Aorta (tissue), 5 donors: ENCODE measurements around the gene RGS19. TPM values are rescaled to one million over a fixed set of nuclear protein-coding genes. Genes with fewer than 3 reads are reported as not detected.
A peak's percentile ranks its signal among the peaks of the same experiment; 100 is the strongest.
"Not testable (repeated sequence)": the region's sequence is repeated elsewhere in the genome, so short reads cannot be mapped to it uniquely, and the experiment has no call there.

ENCODE experiments used
- ATAC-seq: fragments of 200-7000 bp; cut with Tn5 transposase; one replicate; pipeline ENCODE4 v1.9.1; 2022; ENCODE audit warnings: moderate library complexity; ENCODE audit not compliant: low FRiP score
- DNase-seq, 2 donors: peaks; one replicate each; pipeline ENCODE4 v3.0.0-alpha.2; 2020
- H3K27ac ChIP-seq, 2 donors: one replicate each; pipeline ENCODE4 v1.5.1; 2013; ENCODE audit warnings: low read length in 2 of 2, mild to moderate bottlenecking in 2 of 2, moderate library complexity in 2 of 2, control low read depth in 1 of 2, inconsistent platforms in 1 of 2, low read depth in 1 of 2
- H3K27me3 ChIP-seq, 2 donors: one replicate each; pipeline ENCODE4 v1.6.1; 2013; ENCODE audit warnings: control low read depth in 1 of 2, low read length in 1 of 2, mild to moderate bottlenecking in 1 of 2, moderate library complexity in 1 of 2; ENCODE audit not compliant: insufficient read depth in 2 of 2, control insufficient read depth in 1 of 2
- H3K36me3 ChIP-seq, 2 donors: one replicate each; pipeline ENCODE4 v1.6.1; 2013; ENCODE audit warnings: control low read depth in 1 of 2, low read length in 1 of 2, mild to moderate bottlenecking in 1 of 2; ENCODE audit not compliant: insufficient read depth in 2 of 2, control insufficient read depth in 1 of 2
- H3K4me1 ChIP-seq, 2 donors: one replicate each; pipeline ENCODE4 v1.6.1; 2013; ENCODE audit warnings: low read length in 2 of 2, control low read depth in 1 of 2, mild to moderate bottlenecking in 1 of 2, moderate library complexity in 1 of 2; ENCODE audit not compliant: insufficient read depth in 2 of 2, control insufficient read depth in 1 of 2
- H3K4me3 ChIP-seq, 2 donors: one replicate each; pipeline ENCODE4 v1.5.1; 2013; ENCODE audit warnings: low read length in 2 of 2, control low read depth in 1 of 2, mild to moderate bottlenecking in 1 of 2
- H3K9me3 ChIP-seq: one replicate; pipeline ENCODE4 v1.6.1; 2013; ENCODE audit warnings: mild to moderate bottlenecking, low read length; ENCODE audit not compliant: control insufficient read depth
- WGBS, 2 donors: extraction: QIAGEN DNeasy Blood & Tissue Kit; methylation state at CpG; one replicate each; pipeline ENCODE4 v1.1.7; 2013; 5-methylcytosine and 5-hydroxymethylcytosine counted together
- intact Hi-C, 2 donors: fragments of 100-400 bp; cut with DNase I; formaldehyde crosslinking; loops; one replicate each; pipeline versions ENCODE4 v1.14.2 to v1.15.0; 2022
- long read RNA-seq, 2 donors: library from polyadenylated mRNA; unstranded; transcript quantifications; one replicate each; pipeline ENCODE4 v2.0.0, GENCODE V29; 2020 to 2021
- polyA plus RNA-seq, 2 donors: library from polyadenylated mRNA; stranded (reverse); fragments of 200-250 nt; gene quantifications; one replicate each; pipeline ENCODE4 v1.2.3, GENCODE V29; 2013
- total RNA-seq, 2 donors: library from RNA; stranded (reverse); fragmentation: NEBNext Ultra II Directional; extraction: Animal tissue kit (Norgen Biotek cat#: 25700); gene quantifications; one replicate each; pipeline ENCODE4 v1.2.1, GENCODE V29; 2021
- donor health status: healthy with polysubstance abuse.
- donor health status: Bipolar disorder and iron deficiency.
- donor health status: DM: no; HTN: no; CAD: no.
- donor health status: DM: no; HTN: no; CAD: no.
- donor health status: DM: yes; HTN: yes; CAD: no.

Gene RGS19, protein sequence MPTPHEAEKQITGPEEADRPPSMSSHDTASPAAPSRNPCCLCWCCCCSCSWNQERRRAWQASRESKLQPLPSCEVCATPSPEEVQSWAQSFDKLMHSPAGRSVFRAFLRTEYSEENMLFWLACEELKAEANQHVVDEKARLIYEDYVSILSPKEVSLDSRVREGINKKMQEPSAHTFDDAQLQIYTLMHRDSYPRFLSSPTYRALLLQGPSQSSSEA
- total RNA-seq (10 to 100 TPM; 19.0 to 20.1 TPM), polyA plus RNA-seq (10 to 100 TPM; 10.8 to 23.8 TPM)
- long read RNA-seq, donor 1, transcript RGS19-201 (6 exons, 1,510 nt): minor isoform, 45 of 151 reads
- long read RNA-seq, donor 1, transcript RGS19-202 (6 exons, 1,593 nt): major isoform, 58 of 151 reads
- long read RNA-seq, donor 1, partial matches to known transcripts: 13 of 151 reads
- long read RNA-seq, donor 1, other reads (novel, unspliced or antisense): 35 of 151 reads
- long read RNA-seq, donor 2, transcript RGS19-201 (6 exons, 1,510 nt): major isoform, 5 of 20 reads
- long read RNA-seq, donor 2, partial matches to known transcripts: 3 of 20 reads
- long read RNA-seq, donor 2, other reads (novel, unspliced or antisense): 9 of 20 reads

DNA sequence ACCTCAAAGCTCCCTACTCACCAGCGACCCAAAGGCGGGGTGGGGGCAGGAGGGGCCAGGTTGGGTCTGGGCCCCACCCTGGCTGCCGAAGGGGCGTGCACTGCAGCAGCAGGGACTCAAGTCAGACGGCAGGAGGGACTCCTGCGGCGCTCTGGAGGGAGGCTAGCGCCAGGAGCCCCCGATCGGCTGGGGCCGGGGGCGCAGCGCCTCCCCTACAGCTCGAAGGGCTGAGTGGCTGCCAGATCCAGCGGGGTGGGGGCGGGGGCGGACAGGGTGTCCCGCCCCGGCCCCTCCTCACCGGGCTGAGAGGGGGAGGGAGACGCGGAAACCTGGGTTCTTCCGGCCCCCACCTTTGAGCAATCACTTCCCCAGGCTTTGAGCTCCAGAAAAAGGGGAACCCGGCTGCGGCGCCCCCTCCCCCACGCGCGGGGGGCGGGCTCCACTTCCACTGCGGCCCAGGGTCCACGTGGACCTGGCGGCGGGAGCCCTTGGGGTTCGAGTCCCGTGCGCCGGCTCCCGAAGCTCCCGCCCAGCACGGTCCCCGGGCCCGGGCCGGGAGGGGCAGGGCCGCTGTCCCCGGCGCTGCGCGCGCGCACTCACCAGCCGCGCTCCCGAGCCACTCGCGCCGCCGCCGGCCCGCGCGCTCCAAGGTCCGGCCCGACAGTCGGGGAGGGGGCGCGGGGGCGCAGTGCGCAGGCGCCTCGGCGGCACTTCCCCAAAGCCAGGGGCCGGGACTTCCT lies at the start of gene RGS19:
Gene RGS19 (minus strand): TSS at position 246 of the 740 bp plus-strand sequence. CDS start 2,632 bp downstream, outside the sequence.
- WGBS, 2 donors: 0 to 1% methylated on average over 38 to 73 of the region's 73 CpGs
- Histone ChIP-seq H3K27ac (no peak within 1 kb of the TSS), H3K27me3 (no peaks in the 10 kb centered on the region), H3K4me1 (no peaks in the 10 kb centered on the region), H3K9me3 (no peaks in the 10 kb centered on the region), H3K4me3 (peak within 1 kb of the TSS; percentile 46 to 66), H3K36me3 (no peaks in the 10 kb centered on the region)
- peak; percentile 67 for ATAC-seq
- DNase-seq: peak; percentile 90 to 92
- intact Hi-C loops: no loop called here

DNA sequence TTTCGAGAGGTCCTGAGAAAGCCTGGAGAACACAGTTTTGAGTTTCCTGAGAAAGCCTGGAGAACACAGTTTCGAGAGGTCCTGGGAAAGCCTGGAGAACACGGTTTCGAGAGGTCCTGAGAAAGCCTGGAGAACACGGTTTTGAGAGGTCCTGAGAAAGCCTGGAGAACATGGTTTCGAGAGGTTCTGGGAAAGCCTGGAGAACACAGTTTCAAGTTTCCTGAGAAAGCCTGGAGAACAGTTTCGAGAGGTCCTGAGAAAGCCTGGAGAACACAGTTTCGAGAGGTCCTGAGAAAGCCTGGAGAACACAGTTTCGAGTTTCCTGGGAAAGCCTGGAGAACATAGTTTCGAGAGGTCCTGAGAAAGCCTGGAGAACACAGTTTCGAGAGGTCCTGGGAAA lies 44.2 kb upstream of the RGS19 start:
- H3K36me3 ChIP-seq, H3K27me3 ChIP-seq, ATAC-seq, H3K4me3 ChIP-seq, H3K4me1 ChIP-seq, intact Hi-C loops, DNase-seq, H3K9me3 ChIP-seq, H3K27ac ChIP-seq: not testable (repeated sequence)
- WGBS, 2 donors: 82 to 83% methylated on average over 11 of the region's 11 CpGs

DNA sequence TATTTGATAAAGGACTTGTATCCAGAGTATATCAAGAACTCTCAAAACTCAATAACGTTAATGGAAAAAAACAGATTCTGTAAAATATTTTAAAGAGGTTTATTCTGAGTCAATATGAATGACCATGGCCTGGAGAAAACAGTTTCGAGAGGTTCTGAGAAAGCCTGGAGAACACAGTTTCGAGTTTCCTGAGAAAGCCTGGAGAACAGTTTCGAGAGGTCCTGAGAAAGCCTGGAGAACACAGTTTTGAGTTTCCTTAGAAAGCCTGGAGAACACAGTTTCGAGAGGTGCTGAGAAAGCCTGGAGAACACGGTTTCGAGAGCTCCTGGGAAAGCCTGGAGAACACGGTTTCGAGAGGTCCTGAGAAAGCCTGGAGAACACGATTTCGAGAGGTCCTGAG lies 43.6 kb upstream of the RGS19 start:
- H3K27me3 ChIP-seq, H3K36me3 ChIP-seq, ATAC-seq, H3K4me1 ChIP-seq, DNase-seq, H3K4me3 ChIP-seq, H3K9me3 ChIP-seq, intact Hi-C loops, H3K27ac ChIP-seq: not testable (repeated sequence)
- 82 to 86% methylated on average over 11 of the region's 11 CpGs for WGBS, 2 donors

DNA sequence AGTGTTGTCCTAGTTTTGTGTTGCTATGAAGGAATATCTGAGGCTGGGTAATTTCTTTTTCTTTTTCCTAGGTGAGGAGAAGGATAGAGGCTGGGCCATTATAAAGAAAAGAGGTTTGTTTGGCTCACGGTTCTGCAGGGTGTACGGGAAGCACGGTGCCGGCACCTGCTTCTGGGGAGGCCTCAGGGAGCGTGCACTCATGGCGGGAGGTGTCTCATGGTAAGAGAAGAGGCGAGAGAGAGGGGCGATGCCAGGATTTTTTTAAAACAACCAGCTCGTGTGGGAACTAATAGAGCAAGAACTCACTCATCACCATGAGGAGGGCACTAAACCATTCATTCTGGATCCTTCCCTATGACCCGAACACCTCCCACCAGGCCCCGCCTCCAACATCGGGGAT lies 42.3 kb upstream of the RGS19 start:
- intact Hi-C loops: loop anchor here in 1 of 2 donors (2.0 kb wide), 1 partner anchor 83 kb away; no protein-coding TSS in a partner anchor
- no peaks in the 10 kb centered on the region for H3K27me3 ChIP-seq

DNA sequence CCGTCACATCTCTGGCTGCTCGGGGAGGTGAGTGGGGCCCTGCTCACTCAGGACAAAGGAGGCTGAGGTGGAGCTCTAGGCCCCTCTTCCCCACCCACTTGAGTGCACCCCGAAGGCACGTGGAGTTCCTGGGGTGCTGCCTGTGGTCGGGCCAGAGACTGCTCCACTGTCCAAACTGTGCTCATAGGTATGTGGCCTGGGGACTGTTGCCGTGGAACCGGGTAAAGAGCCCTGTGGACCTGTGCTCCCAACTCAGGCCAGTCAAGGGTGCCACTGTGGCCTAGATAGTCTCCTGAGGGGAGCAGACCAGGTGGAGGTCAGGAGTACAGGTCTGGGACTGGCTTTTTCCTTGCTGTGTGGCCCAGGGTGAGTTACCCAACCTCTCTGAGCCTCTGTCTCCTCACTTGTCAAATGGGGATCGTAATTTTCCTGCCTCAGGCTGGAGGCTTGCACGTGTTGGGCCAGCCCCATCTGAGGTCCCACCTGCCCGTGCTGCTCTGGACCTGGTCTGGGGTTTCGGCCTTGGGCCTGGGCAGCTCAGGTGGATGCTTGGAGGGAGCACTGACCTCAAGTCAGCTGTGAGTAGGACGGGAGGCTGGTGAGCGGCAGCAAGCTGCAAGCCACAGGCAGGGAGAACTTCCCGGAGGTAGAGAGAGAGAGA lies 40.5 kb upstream of the RGS19 start:
- Histone ChIP-seq H3K4me3 (no peak overlapping the region), H3K9me3 (no peaks in the 10 kb centered on the region), H3K27me3 (no peaks in the 10 kb centered on the region), H3K4me1 (no peaks in the 10 kb centered on the region), H3K27ac (no peak overlapping the region), H3K36me3 (no peaks in the 10 kb centered on the region)
- ATAC-seq: peak; percentile 26
- intact Hi-C loops: loop anchor here (1.0 to 2.0 kb wide), 2 partner anchors 81 kb away; no protein-coding TSS in a partner anchor
- peak; percentile 36 to 55 for DNase-seq
- 61 to 62% methylated on average over 13 to 14 of the region's 14 CpGs for WGBS, 2 donors

More for the DNA sequence above, 42.3 kb upstream of the RGS19 start:
- DNase-seq (peak; percentile 13 to 53), ATAC-seq (no peak)
- 77 to 82% methylated on average over 12 of the region's 12 CpGs for WGBS, 2 donors
- Histone ChIP-seq H3K27ac (no peak overlapping the region), H3K36me3 (no peaks in the 10 kb centered on the region), H3K9me3 (no peaks in the 10 kb centered on the region), H3K4me3 (no peak overlapping the region), H3K4me1 (no peaks in the 10 kb centered on the region)

DNA sequence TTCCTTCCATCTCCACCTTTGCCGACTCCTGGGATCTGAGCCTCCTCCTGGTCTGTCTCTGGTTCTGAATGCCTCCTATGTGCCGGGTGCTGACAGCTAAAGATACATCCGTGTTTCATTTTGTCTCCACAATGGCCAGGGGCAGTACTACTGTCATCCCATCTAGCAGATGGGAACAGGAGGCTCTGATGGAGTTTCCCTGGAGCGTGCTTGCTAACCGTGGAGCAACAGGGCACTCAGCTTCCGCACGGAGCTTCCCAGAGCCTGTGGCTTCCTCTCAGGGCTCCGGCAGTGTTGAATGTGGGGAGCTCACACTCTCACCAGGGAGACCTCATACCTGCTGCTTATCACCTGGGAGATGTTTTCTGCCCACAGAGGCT lies 40.0 kb upstream of the RGS19 start:
- no peak overlapping the region for H3K27ac ChIP-seq

DNA sequence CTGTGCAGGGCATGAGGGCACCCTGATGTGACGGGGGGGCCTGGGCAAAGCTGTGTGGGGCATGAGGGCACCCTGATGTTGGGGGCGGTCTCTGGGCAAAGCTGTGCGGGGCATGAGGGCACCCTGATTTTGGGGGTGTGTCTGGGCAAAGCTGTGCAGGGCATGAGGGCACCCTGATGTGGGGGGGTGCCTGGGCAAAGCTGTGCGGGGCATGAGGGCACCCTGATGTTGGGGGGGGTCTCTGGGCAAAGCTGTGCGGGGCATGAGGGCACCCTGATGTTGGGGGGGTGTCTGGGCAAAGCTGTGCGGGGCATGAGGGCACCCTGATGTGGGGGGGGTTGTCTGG lies 38.1 kb upstream of the RGS19 start:
- ATAC-seq, H3K36me3 ChIP-seq, H3K27ac ChIP-seq, intact Hi-C loops, H3K27me3 ChIP-seq, H3K4me1 ChIP-seq, H3K9me3 ChIP-seq, H3K4me3 ChIP-seq, DNase-seq: not testable (repeated sequence)
- WGBS, 2 donors: 70 to 96% methylated on average over 3 to 6 of the region's 6 CpGs

More for the DNA sequence above, 40.0 kb upstream of the RGS19 start:
- Histone ChIP-seq H3K4me1 (no peaks in the 10 kb centered on the region), H3K4me3 (no peak overlapping the region), H3K36me3 (no peaks in the 10 kb centered on the region), H3K27me3 (no peaks in the 10 kb centered on the region), H3K9me3 (no peaks in the 10 kb centered on the region)
- intact Hi-C loops: no loop called here
- 78 to 82% methylated on average over 8 of the region's 8 CpGs for WGBS, 2 donors
- ATAC-seq (no peak), DNase-seq (no peak)

DNA sequence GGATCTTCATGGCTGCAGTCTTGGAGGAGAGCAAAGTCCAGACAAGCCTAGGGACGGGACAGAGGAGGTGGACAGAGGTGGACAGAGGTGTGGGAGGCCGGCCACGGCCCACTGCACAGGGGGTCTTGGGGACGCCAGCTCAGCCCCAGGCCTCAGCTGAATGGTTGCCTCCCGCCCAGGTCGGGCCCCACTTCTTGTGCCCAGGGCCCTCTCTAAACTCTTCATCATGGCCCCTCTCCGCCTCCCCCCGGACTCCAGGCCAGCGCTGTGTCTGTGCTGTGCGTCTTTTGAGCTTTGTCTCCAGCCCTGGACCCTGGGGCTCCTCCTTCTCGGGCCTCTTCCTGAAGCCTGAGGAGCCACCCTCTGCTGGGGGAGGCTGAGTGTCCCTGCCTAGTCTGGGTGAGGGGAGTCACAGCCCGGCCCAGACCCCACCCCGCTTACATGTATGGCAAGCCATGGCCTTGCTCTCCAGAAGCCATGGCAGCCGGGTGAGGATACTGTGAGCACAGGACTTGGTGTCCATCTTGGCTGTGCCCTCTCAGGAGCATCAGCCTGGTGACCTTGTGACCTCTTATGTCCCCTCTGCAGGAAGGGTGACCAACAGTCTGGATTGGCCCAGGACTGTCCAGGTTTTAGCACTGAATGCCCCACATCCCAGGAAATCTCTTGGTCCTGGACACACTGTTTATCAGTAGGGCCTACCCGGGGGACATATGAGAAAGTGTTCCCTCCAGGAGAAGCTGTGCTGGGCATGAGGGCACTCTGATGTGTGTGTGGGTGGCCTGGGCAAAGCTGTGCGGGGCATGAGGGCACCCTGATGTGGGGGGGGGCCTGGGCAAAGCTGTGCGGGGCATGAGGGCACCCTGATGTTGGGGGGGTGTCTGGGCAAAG lies 37.5 kb upstream of the RGS19 start:
- Histone ChIP-seq H3K9me3 (no peaks in the 10 kb centered on the region), H3K36me3 (no peaks in the 10 kb centered on the region), H3K27ac (no peak overlapping the region), H3K4me3 (no peak overlapping the region), H3K27me3 (no peaks in the 10 kb centered on the region), H3K4me1 (no peaks in the 10 kb centered on the region)
- peak; percentile 45 to 60 for DNase-seq
- 77 to 82% methylated on average over 13 to 17 of the region's 17 CpGs for WGBS, 2 donors
- intact Hi-C loops: no loop called here
- ATAC-seq: no peak
